ENCODE data around the gene ARHGAP15.

The ARHGAP15 gene

GRCh38 chr2:143473216-143473615, 344.0 kb downstream of the ARHGAP15 start:
- H3K27ac ChIP-seq (ENCODE audit: low read length) = no peak overlapping the region

GRCh38 chr2:143473820-143474219, 344.6 kb downstream of the ARHGAP15 start:
- H3K79me2 ChIP-seq (ENCODE audit: low read length) = no peaks in the 10 kb centered on the region
- H3K36me3 ChIP-seq (replicated peaks; ENCODE audit: insufficient read depth, low read length) = no peaks in the 10 kb centered on the region
- H3K4me3 ChIP-seq (ENCODE audit: low read length) = no peak overlapping the region
- no peaks in the 10 kb centered on the region for H3K9me2 ChIP-seq (replicated peaks; ENCODE audit: insufficient read depth, low read length)
- TF ChIP-seq EZH2 (optimal IDR thresholded peaks at IDR 0.05; ENCODE audit: low read depth, low read length) (no peak), EZH2phosphoT487 (IDR thresholded peaks at IDR 0.05; ENCODE audit: low read length) (no peak)
- TF ChIP-seq, protein P1, sequence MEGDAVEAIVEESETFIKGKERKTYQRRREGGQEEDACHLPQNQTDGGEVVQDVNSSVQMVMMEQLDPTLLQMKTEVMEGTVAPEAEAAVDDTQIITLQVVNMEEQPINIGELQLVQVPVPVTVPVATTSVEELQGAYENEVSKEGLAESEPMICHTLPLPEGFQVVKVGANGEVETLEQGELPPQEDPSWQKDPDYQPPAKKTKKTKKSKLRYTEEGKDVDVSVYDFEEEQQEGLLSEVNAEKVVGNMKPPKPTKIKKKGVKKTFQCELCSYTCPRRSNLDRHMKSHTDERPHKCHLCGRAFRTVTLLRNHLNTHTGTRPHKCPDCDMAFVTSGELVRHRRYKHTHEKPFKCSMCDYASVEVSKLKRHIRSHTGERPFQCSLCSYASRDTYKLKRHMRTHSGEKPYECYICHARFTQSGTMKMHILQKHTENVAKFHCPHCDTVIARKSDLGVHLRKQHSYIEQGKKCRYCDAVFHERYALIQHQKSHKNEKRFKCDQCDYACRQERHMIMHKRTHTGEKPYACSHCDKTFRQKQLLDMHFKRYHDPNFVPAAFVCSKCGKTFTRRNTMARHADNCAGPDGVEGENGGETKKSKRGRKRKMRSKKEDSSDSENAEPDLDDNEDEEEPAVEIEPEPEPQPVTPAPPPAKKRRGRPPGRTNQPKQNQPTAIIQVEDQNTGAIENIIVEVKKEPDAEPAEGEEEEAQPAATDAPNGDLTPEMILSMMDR (IDR thresholded peaks at IDR 0.05; ENCODE audit: low read length) = no peak
- H3K9me3 ChIP-seq (replicated peaks; ENCODE audit: insufficient read depth, low read length) = no peaks in the 10 kb centered on the region
- no peak overlapping the region for H2AFZ ChIP-seq (ENCODE audit: low read length)
- H3K27ac ChIP-seq (ENCODE audit: low read length) = no peak overlapping the region
- no peak overlapping the region for H3K9ac ChIP-seq (ENCODE audit: low read length)
- peaks cover 1% of the 10 kb centered on the region; the same call in 1 of the 2 replicates for H3F3A ChIP-seq (ENCODE audit: insufficient read depth, low read length)
- no peaks in the 10 kb centered on the region for H3K27me3 ChIP-seq (replicated peaks; ENCODE audit: insufficient read depth, low read length)
- H3K4me2 ChIP-seq (ENCODE audit: low read depth, low read length) = no peak overlapping the region
- DNase-seq = no peak
- H3K4me1 ChIP-seq (ENCODE audit: low read length) = peaks cover 3% of the 10 kb centered on the region
- no peaks in the 10 kb centered on the region for H4K20me1 ChIP-seq (ENCODE audit: insufficient read depth, low read length)

More at GRCh38 chr2:143473216-143473615, 344.0 kb downstream of the ARHGAP15 start:
- H3K9ac ChIP-seq (ENCODE audit: low read length) = no peak overlapping the region
- H3K9me3 ChIP-seq (replicated peaks; ENCODE audit: insufficient read depth, low read length) = no peaks in the 10 kb centered on the region
- no peak overlapping the region for H3K4me3 ChIP-seq (ENCODE audit: low read length)
- no peaks in the 10 kb centered on the region for H3K36me3 ChIP-seq (replicated peaks; ENCODE audit: insufficient read depth, low read length)
- H3K79me2 ChIP-seq (ENCODE audit: low read length) = no peaks in the 10 kb centered on the region
- H3K27me3 ChIP-seq (replicated peaks; ENCODE audit: insufficient read depth, low read length) = no peaks in the 10 kb centered on the region
- H3K4me2 ChIP-seq (ENCODE audit: low read depth, low read length) = no peak overlapping the region
- H2AFZ ChIP-seq (ENCODE audit: low read length) = no peak overlapping the region
- H3K4me1 ChIP-seq (ENCODE audit: low read length) = peaks cover 8% of the 10 kb centered on the region
- H4K20me1 ChIP-seq (ENCODE audit: insufficient read depth, low read length) = no peaks in the 10 kb centered on the region
- H3F3A ChIP-seq (ENCODE audit: insufficient read depth, low read length) = peaks cover 7% of the 10 kb centered on the region; the same call in 1 of the 2 replicates
- no peak for DNase-seq
- no peak for TF ChIP-seq EZH2 (optimal IDR thresholded peaks at IDR 0.05; ENCODE audit: low read depth, low read length)
- TF ChIP-seq, protein P1 (IDR thresholded peaks at IDR 0.05; ENCODE audit: low read length) = no peak
- H3K9me2 ChIP-seq (replicated peaks; ENCODE audit: insufficient read depth, low read length) = no peaks in the 10 kb centered on the region

DNA sequence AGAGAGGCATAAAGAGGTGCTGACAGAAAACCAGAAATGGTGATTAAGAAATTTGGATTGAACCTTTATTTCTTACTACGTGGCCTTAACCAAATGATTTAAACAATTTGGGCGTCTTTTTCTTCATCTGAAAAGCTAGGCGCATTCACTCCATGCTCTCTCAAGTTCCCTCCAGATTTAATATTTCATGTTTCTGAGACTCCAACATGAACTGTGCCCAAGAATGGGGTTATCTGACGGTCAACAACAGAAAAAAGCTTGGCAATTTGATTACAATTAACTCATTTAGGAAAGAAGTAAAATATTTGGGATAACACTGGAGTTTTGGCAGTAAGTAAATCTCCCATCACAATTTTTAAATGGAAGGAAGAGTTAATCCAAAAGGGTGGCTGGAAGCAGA, 345.4 kb downstream of the ARHGAP15 start:
- Histone ChIP-seq H3K36me3 (replicated peaks; ENCODE audit: insufficient read depth, low read length) (no peaks in the 10 kb centered on the region), H3K9me3 (replicated peaks; ENCODE audit: insufficient read depth, low read length) (no peaks in the 10 kb centered on the region), H3K4me3 (ENCODE audit: low read length) (no peak overlapping the region), H3K4me2 (ENCODE audit: low read depth, low read length) (no peak overlapping the region), H3K4me1 (ENCODE audit: low read length) (no peaks in the 10 kb centered on the region), H2AFZ (ENCODE audit: low read length) (no peak overlapping the region), H3K27ac (ENCODE audit: low read length) (no peak overlapping the region), H3K9ac (ENCODE audit: low read length) (no peak overlapping the region), H3F3A (ENCODE audit: insufficient read depth, low read length) (no peaks in the 10 kb centered on the region), H4K20me1 (ENCODE audit: insufficient read depth, low read length) (no peaks in the 10 kb centered on the region), H3K27me3 (replicated peaks; ENCODE audit: insufficient read depth, low read length) (no peaks in the 10 kb centered on the region), H3K79me2 (ENCODE audit: low read length) (no peaks in the 10 kb centered on the region), H3K9me2 (replicated peaks; ENCODE audit: insufficient read depth, low read length) (no peaks in the 10 kb centered on the region)
- no peak for DNase-seq
- TF ChIP-seq EZH2 (optimal IDR thresholded peaks at IDR 0.05; ENCODE audit: low read depth, low read length) = no peak
- TF ChIP-seq, protein P1 (IDR thresholded peaks at IDR 0.05; ENCODE audit: low read length) = no peak
- TF ChIP-seq EZH2phosphoT487 (IDR thresholded peaks at IDR 0.05; ENCODE audit: low read length) = no peak

Measured in MM.1S (cell line).